Psoas muscle (tissue), 8 donors: Measurements from ENCODE around the gene POTEM. TPM values are rescaled to one million over a fixed set of nuclear protein-coding genes. Genes with fewer than 3 reads are reported as not detected.
"Not testable (repeated sequence)": the region's sequence is repeated elsewhere in the genome, so short reads cannot be mapped to it uniquely, and the experiment has no call there.

Source experiments
- ATAC-seq, 4 donors: fragments of 200-7000 bp; cut with Tn5 transposase; one replicate each; pipeline ENCODE4 v1.9.1; 2020; ENCODE audit warnings: moderate library complexity in 3 of 4, mild to moderate bottlenecking in 2 of 4
- DNase-seq, 2 donors: peaks; one replicate each; pipeline ENCODE4 v3.0.0-alpha.2; 2020
- H3K27ac ChIP-seq: fragments of 200-600 bp; one replicate; pipeline ENCODE4 v1.8.0; 2022
- H3K27me3 ChIP-seq, 3 donors: fragments of 200-600 bp in 1 of 3; one replicate each; pipeline versions ENCODE4 v1.6.1 to v1.8.0; 2013 to 2022; ENCODE audit warnings: low read length in 2 of 3, mild to moderate bottlenecking in 2 of 3, moderate library complexity in 1 of 3; ENCODE audit not compliant: insufficient read depth in 3 of 3
- H3K36me3 ChIP-seq, 2 donors: fragments of 200-600 bp in 1 of 2; one replicate each; pipeline versions ENCODE4 v1.6.1 to v1.8.0; 2013 to 2022; ENCODE audit warnings: low read depth in 1 of 2, mild to moderate bottlenecking in 1 of 2, moderate library complexity in 1 of 2; ENCODE audit not compliant: insufficient read depth in 1 of 2
- H3K4me1 ChIP-seq: fragments of 200-600 bp; one replicate; pipeline ENCODE4 v1.8.0; 2022
- H3K4me3 ChIP-seq: fragments of 200-600 bp; one replicate; pipeline ENCODE4 v1.8.0; 2022; ENCODE audit warnings: mild to moderate bottlenecking
- H3K9me3 ChIP-seq: fragments of 200-600 bp; one replicate; pipeline ENCODE4 v1.8.0; 2022
- WGBS, 3 donors: extraction: QIAGEN DNeasy Blood & Tissue Kit; methylation state at CpG; one replicate each; pipeline versions ENCODE4 v1.1.6 to v1.1.7; 2013; 5-methylcytosine and 5-hydroxymethylcytosine counted together
- intact Hi-C, 2 donors: fragments of 100-400 bp; cut with DNase I; formaldehyde crosslinking; loops; one replicate each; pipeline versions ENCODE4 v1.11.0 to v1.14.2; 2022
- polyA plus RNA-seq, 3 donors: library from polyadenylated mRNA; stranded (reverse); fragments of 200-250 nt; gene quantifications; one replicate each; pipeline ENCODE4 v1.2.3, GENCODE V29; 2013
- total RNA-seq, 4 donors: library from RNA; stranded (reverse); fragmentation: NEBNext Ultra II Directional in 2 of 4; extraction: Animal tissue kit (Norgen Biotek cat#: 25700) in 2 of 4; gene quantifications; one replicate each; pipeline versions ENCODE4 v1.2.1 to v1.2.4, GENCODE V29; 2021 to 2023
- donor health status: healthy with polysubstance abuse.
- donor health status: DM: no; HTN: no; CAD: no; lungs with moderate emphysema.
- donor health status: Bipolar disorder and iron deficiency.
- donor health status: healthy.
- donor health status: DM: yes; HTN: yes; CAD: no.
- donor health status: DM: no; HTN: no; CAD: no.
- donor health status: DM: no; HTN: no; CAD: no.
- donor health status: DM: yes; HTN: yes; CAD: no.

Gene POTEM
- total and polyA plus RNA-seq, 7 donors = not detected

- H3K4me3 ChIP-seq, H3K9me3 ChIP-seq, H3K4me1 ChIP-seq, H3K27ac ChIP-seq, H3K36me3 ChIP-seq, ATAC-seq, H3K27me3 ChIP-seq, intact Hi-C loops: not testable (repeated sequence)
- peak in 1 of 2 donors; percentile 46 for DNase-seq
- WGBS, 3 donors = 93 to 100% (median 96%) methylated on average over 3 to 11 of the region's 28 CpGs
Observed at GRCh38 chr14:19038060-19038664, 70.9 kb downstream of the POTEM start.

GRCh38 chr14:19038785-19039184, 71.6 kb downstream of the POTEM start:
- H3K36me3 ChIP-seq, intact Hi-C loops, H3K27me3 ChIP-seq, H3K27ac ChIP-seq, H3K4me1 ChIP-seq, ATAC-seq, H3K4me3 ChIP-seq, DNase-seq, H3K9me3 ChIP-seq: not testable (repeated sequence)
- WGBS, 3 donors = 83% methylated on average over 4 of the region's 15 CpGs; no CpG with 5 or more reads in 2 of the 3 donors

GRCh38 chr14:19043384-19043783, 76.2 kb downstream of the POTEM start:
- H3K36me3 ChIP-seq, intact Hi-C loops, ATAC-seq, DNase-seq, H3K27ac ChIP-seq, H3K9me3 ChIP-seq, H3K4me3 ChIP-seq, H3K4me1 ChIP-seq, H3K27me3 ChIP-seq: not testable (repeated sequence)
- 46 to 63% (median 56%) methylated on average over 2 of the region's 2 CpGs for WGBS, 3 donors
